ENCODE results near the gene RFFL.
"Not testable (repeated sequence)": the region's sequence is repeated elsewhere in the genome, so short reads cannot be mapped to it uniquely, and the experiment has no call there.

The RFFL gene

DNA sequence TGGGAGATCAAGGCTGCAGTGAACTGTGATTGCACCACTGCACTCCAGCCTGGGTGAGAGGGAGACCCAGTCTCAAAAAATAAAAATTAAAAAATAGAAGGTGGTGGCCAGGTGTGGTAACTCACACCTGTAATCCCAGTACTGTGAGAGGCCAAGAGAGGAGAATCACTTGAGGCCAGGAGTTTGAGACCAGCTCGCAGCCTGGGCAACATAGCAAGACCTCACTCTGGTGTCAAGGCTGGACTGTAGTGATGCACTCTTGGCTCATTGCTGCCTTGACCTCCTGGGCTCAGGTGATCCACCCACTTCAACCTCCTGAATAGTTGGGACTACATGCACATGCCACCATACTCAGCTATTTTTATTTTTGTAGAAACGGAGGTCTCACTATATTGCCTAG lies 13.3 kb downstream of the RFFL start:
- H3K4me3 ChIP-seq (replicated peaks; ENCODE audit: low read depth, low read length) = no peak overlapping the region
- DNase-seq (ENCODE audit: low read depth) = no peak
- TF ChIP-seq, protein P1, sequence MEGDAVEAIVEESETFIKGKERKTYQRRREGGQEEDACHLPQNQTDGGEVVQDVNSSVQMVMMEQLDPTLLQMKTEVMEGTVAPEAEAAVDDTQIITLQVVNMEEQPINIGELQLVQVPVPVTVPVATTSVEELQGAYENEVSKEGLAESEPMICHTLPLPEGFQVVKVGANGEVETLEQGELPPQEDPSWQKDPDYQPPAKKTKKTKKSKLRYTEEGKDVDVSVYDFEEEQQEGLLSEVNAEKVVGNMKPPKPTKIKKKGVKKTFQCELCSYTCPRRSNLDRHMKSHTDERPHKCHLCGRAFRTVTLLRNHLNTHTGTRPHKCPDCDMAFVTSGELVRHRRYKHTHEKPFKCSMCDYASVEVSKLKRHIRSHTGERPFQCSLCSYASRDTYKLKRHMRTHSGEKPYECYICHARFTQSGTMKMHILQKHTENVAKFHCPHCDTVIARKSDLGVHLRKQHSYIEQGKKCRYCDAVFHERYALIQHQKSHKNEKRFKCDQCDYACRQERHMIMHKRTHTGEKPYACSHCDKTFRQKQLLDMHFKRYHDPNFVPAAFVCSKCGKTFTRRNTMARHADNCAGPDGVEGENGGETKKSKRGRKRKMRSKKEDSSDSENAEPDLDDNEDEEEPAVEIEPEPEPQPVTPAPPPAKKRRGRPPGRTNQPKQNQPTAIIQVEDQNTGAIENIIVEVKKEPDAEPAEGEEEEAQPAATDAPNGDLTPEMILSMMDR (IDR thresholded peaks at IDR 0.05; ENCODE audit: low read length, missing control alignments) = no peak

DNA sequence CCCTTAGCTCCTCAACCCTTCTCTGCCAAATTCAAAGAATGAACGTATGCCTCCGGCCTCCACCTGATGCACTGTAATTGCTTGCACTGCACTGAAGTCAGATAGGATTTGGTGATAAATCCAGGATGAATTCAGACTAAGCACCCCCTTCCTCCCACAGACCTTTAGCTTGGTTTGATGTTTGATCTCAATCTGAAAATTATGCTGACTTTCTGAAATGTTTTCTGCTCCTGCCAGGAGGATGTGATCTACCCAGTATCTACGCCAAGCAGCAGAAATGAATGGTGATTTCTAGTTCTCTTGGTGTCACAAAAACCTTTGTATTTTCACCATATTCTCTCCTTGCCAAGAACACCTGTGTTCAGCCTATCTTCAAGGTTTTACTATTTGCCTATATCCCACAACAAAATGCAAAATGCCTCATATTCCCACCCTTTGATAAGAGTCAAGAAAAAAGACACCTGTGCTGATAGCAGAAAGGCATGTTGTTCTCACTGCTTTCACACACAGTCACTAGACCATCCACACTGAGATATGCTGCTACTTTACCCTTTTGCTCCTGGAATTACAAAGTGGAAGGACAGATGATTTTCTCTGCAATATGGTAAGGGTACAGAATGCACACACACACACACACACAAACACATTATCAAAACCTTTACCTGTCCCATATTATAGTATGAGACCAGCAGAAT lies 14.7 kb downstream of the RFFL start:
- H3K4me3 ChIP-seq (replicated peaks; ENCODE audit: low read depth, low read length) = no peak overlapping the region

DNA sequence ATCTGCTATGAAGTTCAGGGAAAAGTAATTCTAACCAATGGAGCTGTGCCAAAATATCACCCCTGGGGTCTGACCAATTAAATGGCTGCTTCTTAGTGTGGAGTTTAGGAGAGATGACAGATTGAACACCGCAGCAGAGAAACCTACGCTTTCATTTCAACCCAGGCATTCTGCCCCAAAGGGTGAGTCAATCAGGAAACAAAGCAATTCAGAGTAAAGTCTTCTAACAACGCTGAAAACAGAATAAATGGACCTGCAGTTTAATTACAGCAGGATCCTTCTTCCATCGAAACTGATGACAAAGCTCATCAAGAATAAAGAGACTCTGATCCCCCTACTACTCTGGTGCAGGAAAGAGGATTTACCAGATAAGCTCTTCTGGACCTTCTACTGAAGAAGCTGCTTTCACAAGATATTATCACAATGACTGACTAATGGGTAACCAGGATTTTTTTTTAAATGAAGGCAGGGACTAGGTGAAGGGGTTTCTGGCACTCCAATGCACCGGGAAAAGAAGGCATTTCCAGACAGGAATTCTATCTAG lies 16.7 kb downstream of the RFFL start:
- TF ChIP-seq, protein P1 (IDR thresholded peaks at IDR 0.05; ENCODE audit: low read length, missing control alignments) = no peak
- DNase-seq (ENCODE audit: low read depth) = peak; percentile 71
- peak overlapping the region; percentile 34 for H3K4me3 ChIP-seq (replicated peaks; ENCODE audit: low read depth, low read length)

More for the DNA sequence above, 14.7 kb downstream of the RFFL start:
- no peak for DNase-seq (ENCODE audit: low read depth)
- TF ChIP-seq, protein P1 (IDR thresholded peaks at IDR 0.05; ENCODE audit: low read length, missing control alignments) = no peak

DNA sequence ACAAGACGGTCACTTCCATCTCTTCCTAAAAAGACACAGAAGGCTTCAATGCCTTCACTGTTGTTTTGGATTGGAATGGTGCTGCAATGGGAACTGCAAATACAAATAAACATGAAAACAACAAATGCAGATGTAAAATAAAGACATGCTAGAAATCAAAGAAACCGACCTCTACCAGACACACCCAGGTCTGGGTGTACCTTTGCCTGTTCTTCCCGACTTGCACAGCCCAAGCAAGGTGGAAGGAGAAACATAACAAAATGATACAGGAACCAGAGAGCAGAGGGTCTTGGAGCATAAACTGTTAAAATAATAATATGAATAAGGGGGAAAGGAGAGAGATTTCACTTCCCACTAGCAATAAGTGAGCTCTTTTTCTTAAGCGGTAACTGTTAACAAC lies 17.3 kb downstream of the RFFL start:
- DNase-seq (ENCODE audit: low read depth) = no peak
- peak overlapping the region; percentile 34 for H3K4me3 ChIP-seq (replicated peaks; ENCODE audit: low read depth, low read length)
- TF ChIP-seq, protein P1 (IDR thresholded peaks at IDR 0.05; ENCODE audit: low read length, missing control alignments) = no peak

DNA sequence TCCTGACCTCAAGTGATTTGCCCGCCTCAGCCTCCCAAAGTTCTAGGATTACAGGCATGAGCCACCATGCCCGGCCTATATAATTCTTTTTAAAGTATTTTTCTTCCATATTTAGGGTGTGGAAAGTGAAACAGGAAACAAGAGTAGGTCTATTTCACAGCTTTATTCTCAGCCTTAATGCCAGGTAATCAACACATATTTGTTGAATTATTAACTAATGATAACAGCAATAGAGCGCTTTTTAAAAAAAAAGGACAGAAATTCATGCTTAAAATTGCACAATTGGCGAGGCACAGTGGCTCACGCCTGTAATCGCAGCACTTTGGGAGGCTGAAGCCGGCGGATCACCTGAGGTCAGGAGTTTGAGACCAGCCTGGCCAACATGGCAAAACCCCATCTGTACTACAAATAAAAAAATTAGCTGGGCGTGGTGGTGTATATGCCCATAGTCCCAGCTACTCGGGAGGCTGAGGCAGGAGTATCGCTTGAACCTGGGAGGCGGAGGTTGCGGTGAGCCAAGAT lies 18.0 kb downstream of the RFFL start:
- H3K4me3 ChIP-seq (replicated peaks; ENCODE audit: low read depth, low read length); DNase-seq (ENCODE audit: low read depth): not testable (repeated sequence)

DNA sequence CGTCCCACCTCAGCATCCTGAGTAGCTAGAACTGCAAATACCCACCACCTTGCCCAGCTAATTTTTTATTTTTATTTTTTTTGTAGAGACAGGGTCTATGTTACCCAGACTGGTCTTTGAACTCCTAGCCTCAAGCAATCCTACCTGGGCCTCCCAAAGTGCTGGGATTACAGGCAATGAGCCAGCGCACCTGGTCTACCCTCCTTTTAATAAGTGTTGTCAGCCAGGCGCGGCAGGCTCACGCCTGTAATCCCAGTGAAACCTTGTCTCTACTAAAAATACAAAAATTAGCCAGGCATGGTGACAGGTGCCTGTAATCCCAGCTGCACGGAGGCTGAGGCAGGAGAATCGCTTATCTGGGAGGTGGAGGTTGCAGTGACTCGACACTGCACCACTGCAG lies 19.3 kb downstream of the RFFL start:
- no peak for DNase-seq (ENCODE audit: low read depth)
- TF ChIP-seq, protein P1 (IDR thresholded peaks at IDR 0.05; ENCODE audit: low read length, missing control alignments) = no peak
- H3K4me3 ChIP-seq (replicated peaks; ENCODE audit: low read depth, low read length) = no peak overlapping the region

DNA sequence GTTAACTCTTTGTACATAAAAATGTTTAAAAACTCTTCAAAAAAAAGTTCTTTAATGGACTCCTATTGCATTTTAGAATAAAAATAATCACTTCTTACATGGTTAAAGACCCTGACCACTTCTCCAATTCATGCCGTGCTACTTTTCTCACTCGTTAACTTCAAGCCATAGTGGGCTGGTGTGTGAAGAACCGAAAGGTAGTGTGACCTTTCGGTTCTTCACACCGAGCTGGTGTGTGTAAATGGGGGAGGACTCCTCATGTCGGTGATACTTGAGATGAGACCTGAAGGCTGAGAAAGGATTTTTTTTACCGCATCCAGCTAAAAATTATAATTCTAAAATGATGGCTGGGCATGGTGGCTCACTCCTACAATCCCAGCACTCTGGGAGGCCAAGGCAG lies 22.1 kb downstream of the RFFL start:
- TF ChIP-seq, protein P1 (IDR thresholded peaks at IDR 0.05; ENCODE audit: low read length, missing control alignments) = no peak
- no peak for DNase-seq (ENCODE audit: low read depth)
- no peak overlapping the region for H3K4me3 ChIP-seq (replicated peaks; ENCODE audit: low read depth, low read length)

Measured in fibroblast of pulmonary artery (primary cell).